ENCODE measurements around the gene NMBR.

- TF ChIP-seq CTCF (IDR thresholded peaks at IDR 0.05; ENCODE audit: control extremely low read depth in 1 of 3, insufficient read depth in 1 of 3, low read depth in 1 of 3, low read length in 3 of 3) (no peak), POLR2A (IDR thresholded peaks at IDR 0.05; ENCODE audit: control extremely low read depth in 1 of 2, low read depth in 2 of 2, low read length in 2 of 2) (no peak), BRCA1 (IDR thresholded peaks at IDR 0.05; ENCODE audit: low read depth, low read length) (no peak), EP300 (IDR thresholded peaks at IDR 0.05; ENCODE audit: borderline replicate concordance in 1 of 2, low read depth in 2 of 2, low read length in 2 of 2) (no peak), CTBP2 (IDR thresholded peaks at IDR 0.05; ENCODE audit: borderline replicate concordance, insufficient read depth, insufficient read length, low read length) (no peak), ZNF274 (IDR thresholded peaks at IDR 0.05; ENCODE audit: borderline replicate concordance, extremely low read depth, low read length) (no peak), GABPA (IDR thresholded peaks at IDR 0.05; ENCODE audit: borderline replicate concordance, insufficient read depth, low read length) (no peak), EGR1 (IDR thresholded peaks at IDR 0.05; ENCODE audit: borderline replicate concordance, low read depth, low read length) (no peak), YY1 (IDR thresholded peaks at IDR 0.05; ENCODE audit: low read depth, low read length) (no peak), CREB1 (IDR thresholded peaks at IDR 0.05) (no peak), KDM1A (IDR thresholded peaks at IDR 0.05; ENCODE audit: borderline replicate concordance, low read length) (no peak)
- TF ChIP-seq, protein P1, sequence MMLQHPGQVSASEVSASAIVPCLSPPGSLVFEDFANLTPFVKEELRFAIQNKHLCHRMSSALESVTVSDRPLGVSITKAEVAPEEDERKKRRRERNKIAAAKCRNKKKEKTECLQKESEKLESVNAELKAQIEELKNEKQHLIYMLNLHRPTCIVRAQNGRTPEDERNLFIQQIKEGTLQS (IDR thresholded peaks at IDR 0.05; ENCODE audit: insufficient read depth, low read depth, low read length): no peak
- TF ChIP-seq, protein P2, sequence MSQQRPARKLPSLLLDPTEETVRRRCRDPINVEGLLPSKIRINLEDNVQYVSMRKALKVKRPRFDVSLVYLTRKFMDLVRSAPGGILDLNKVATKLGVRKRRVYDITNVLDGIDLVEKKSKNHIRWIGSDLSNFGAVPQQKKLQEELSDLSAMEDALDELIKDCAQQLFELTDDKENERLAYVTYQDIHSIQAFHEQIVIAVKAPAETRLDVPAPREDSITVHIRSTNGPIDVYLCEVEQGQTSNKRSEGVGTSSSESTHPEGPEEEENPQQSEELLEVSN (IDR thresholded peaks at IDR 0.05): no peak
Measured at GRCh38 chr6:142154336-142154735, 7.4 kb upstream of the NMBR start.

All from H1 (cell line).